A549 (cell line): ENCODE data around the gene C3orf62. TPM values are rescaled to one million over a fixed set of nuclear protein-coding genes. Genes with fewer than 3 reads are reported as not detected.

Experiments used
- ATAC-seq, 2 experiments: fragments of 200-7000 bp in 1 of 2; fragments of >200 bp in 1 of 2; cut with Nextera tagmentation in 1 of 2; cut with Tn5 transposase in 1 of 2; 3 replicates each; pipeline versions ENCODE4 v1.8.0 to v1.9.1; 2018 to 2020; ENCODE audit warnings: mild to moderate bottlenecking in 1 of 2, moderate library complexity in 1 of 2
- CTCF ChIA-PET: fragments of 300-600 bp; sonication (Branson Sonifier 250); formaldehyde crosslinking; extraction: SDS; loops from one replicate; lab custom pipeline; 2021; ENCODE audit warnings: antibody characterized with exemption, inconsistent platforms; lab: Yijun Ruan, JAX
- POLR2A ChIA-PET: fragments of 350-600 bp; formaldehyde crosslinking; extraction: SDS; loops from one replicate; lab custom pipeline; 2021; ENCODE audit warnings: antibody characterized with exemption, inconsistent platforms; lab: Yijun Ruan, JAX
- DNase-seq, 2 experiments: peaks; one replicate each; pipeline versions ENCODE4 v3.0.0 to v3.0.0-alpha.2; 2011 to 2016; ENCODE audit warnings: low read depth in 1 of 2, low spot score in 1 of 2
- FAIRE-seq: peaks from 2 replicates; lab custom pipeline; 2011; peaks lifted over from hg19 to GRCh38; lab: Jason Lieb, UNC
- H3K27ac ChIP-seq, 2 experiments: fragments of >200 bp; sonication (Bioruptor Twin); formaldehyde crosslinking; 3 replicates each; pipeline ENCODE4 v1.5.1; 2016 to 2017
- H3K4me1 ChIP-seq: fragments of >200 bp; sonication (Bioruptor Twin); formaldehyde crosslinking; 3 replicates; pipeline ENCODE4 v1.6.1; 2016
- H3K4me2 ChIP-seq: fragments of >200 bp; sonication (Bioruptor Twin); formaldehyde crosslinking; 3 replicates; pipeline ENCODE4 v1.6.1; 2016
- H3K4me3 ChIP-seq: fragments of >200 bp; sonication (Bioruptor Twin); formaldehyde crosslinking; 3 replicates; pipeline ENCODE4 v1.5.1; 2016
- H3K9me3 ChIP-seq: fragments of >200 bp; sonication (Bioruptor Twin); formaldehyde crosslinking; 3 replicates; pipeline ENCODE4 v1.6.1; 2016
- BHLHE40 ChIP-seq: IDR thresholded peaks from 2 replicates; pipeline ENCODE4 v1.6.1; 2012; ENCODE audit warnings: low read depth, low read length, inconsistent platforms
- CBX2 ChIP-seq: fragments of 200-600 bp; sonication (generic); IDR thresholded peaks from 2 replicates; pipeline ENCODE4 v1.6.1; 2016; ENCODE audit warnings: low read depth, mild to moderate bottlenecking, borderline replicate concordance
- CHD2 ChIP-seq: fragments of 150-350 bp; IDR thresholded peaks from 2 replicates; pipeline ENCODE4 v1.6.1; 2014; ENCODE audit warnings: low read length; ENCODE audit not compliant: partially characterized antibody
- FOSB ChIP-seq: fragments of 250-450 bp; sonication (Bioruptor Pico); IDR thresholded peaks from 2 replicates; pipeline ENCODE4 v1.5.0; 2020; ENCODE audit warnings: mild to moderate bottlenecking, moderate library complexity
- FOSL2 ChIP-seq, 2 experiments: fragments of 450-650 bp in 1 of 2; fragments of >200 bp in 1 of 2; sonication (Bioruptor Twin) in 1 of 2; formaldehyde crosslinking; IDR thresholded peaks; 2 replicates each; pipeline versions ENCODE4 v1.5.0 to v1.6.1; 2016 to 2020; ENCODE audit warnings: mild to moderate bottlenecking in 1 of 2, moderate library complexity in 1 of 2
- FOXS1 ChIP-seq: fragments of 250-450 bp; sonication (Bioruptor Pico); IDR thresholded peaks from 2 replicates; pipeline ENCODE4 v1.5.0; 2020; ENCODE audit warnings: mild to moderate bottlenecking, moderate library complexity
- GATA3 ChIP-seq: IDR thresholded peaks from 2 replicates; pipeline ENCODE4 v1.6.1; 2012; ENCODE audit warnings: borderline replicate concordance
- HEYL ChIP-seq: fragments of 250-450 bp; sonication (Bioruptor Pico); IDR thresholded peaks from 2 replicates; pipeline ENCODE4 v1.8.0; 2021; ENCODE audit warnings: mild to moderate bottlenecking, moderate library complexity
- HMGXB4 ChIP-seq: fragments of 250-450 bp; sonication (Bioruptor Pico); IDR thresholded peaks from 2 replicates; pipeline ENCODE4 v1.5.0; 2021; ENCODE audit warnings: mild to moderate bottlenecking, moderate library complexity, borderline replicate concordance
- HOXA7 ChIP-seq: fragments of 250-450 bp; sonication (Bioruptor Pico); IDR thresholded peaks from 2 replicates; pipeline ENCODE4 v1.5.0; 2020; ENCODE audit warnings: mild to moderate bottlenecking, moderate library complexity
- HOXB13 ChIP-seq: fragments of 250-450 bp; sonication (Bioruptor Pico); IDR thresholded peaks from 2 replicates; pipeline ENCODE4 v1.5.0; 2020; ENCODE audit warnings: low read depth, mild to moderate bottlenecking, moderate library complexity
- JUNB ChIP-seq: fragments of >200 bp; sonication (Bioruptor Twin); formaldehyde crosslinking; IDR thresholded peaks from 2 replicates; pipeline ENCODE4 v1.6.1; 2016
- KDM1A ChIP-seq: fragments of 200-600 bp; sonication (generic); IDR thresholded peaks from 2 replicates; pipeline ENCODE4 v1.6.1; 2016; ENCODE audit warnings: low read depth, mild to moderate bottlenecking
- MAZ ChIP-seq: fragments of 150-350 bp; IDR thresholded peaks from 2 replicates; pipeline ENCODE4 v1.6.1; 2014; ENCODE audit warnings: antibody characterized with exemption, low read depth, low read length, borderline replicate concordance
- NR3C1 ChIP-seq: fragments of >200 bp; sonication (Bioruptor Twin); formaldehyde crosslinking; IDR thresholded peaks from 3 replicates; pipeline ENCODE4 v1.6.1; 2017
- POLR2A ChIP-seq: IDR thresholded peaks from 2 replicates; pipeline ENCODE4 v1.6.1; 2012; ENCODE audit warnings: mild to moderate bottlenecking, low read length
- POLR2AphosphoS2 ChIP-seq: conservative IDR thresholded peaks from 2 replicates; pipeline ENCODE4 v1.6.1; 2012; ENCODE audit warnings: low read length, improper control_type of control experiment, inconsistent platforms
- RAD21 ChIP-seq, 2 experiments: fragments of >200 bp in 1 of 2; sonication (Bioruptor Twin) in 1 of 2; formaldehyde crosslinking in 1 of 2; IDR thresholded peaks in 1 of 2; conservative IDR thresholded peaks in 1 of 2; 2 replicates in 1 of 2; 3 replicates in 1 of 2; pipeline ENCODE4 v1.6.1; 2012 to 2018; ENCODE audit warnings: inconsistent platforms in 1 of 2
- RARB ChIP-seq: fragments of 250-450 bp; sonication (Bioruptor Pico); IDR thresholded peaks from 2 replicates; pipeline ENCODE4 v1.8.0; 2021; ENCODE audit warnings: mild to moderate bottlenecking, moderate library complexity
- RCOR1 ChIP-seq: fragments of 150-350 bp; IDR thresholded peaks from 2 replicates; pipeline ENCODE4 v1.6.1; 2014; ENCODE audit warnings: antibody characterized with exemption, low read length, low read depth
- TFCP2L1 ChIP-seq: fragments of 250-450 bp; sonication (Bioruptor Pico); IDR thresholded peaks from 2 replicates; pipeline ENCODE4 v1.5.0; 2021; ENCODE audit warnings: mild to moderate bottlenecking
- TP53 ChIP-seq: fragments of 250-450 bp; sonication (Bioruptor Pico); IDR thresholded peaks from 2 replicates; pipeline ENCODE4 v1.5.0; 2021; ENCODE audit warnings: mild to moderate bottlenecking, moderate library complexity
- ZC3H11A ChIP-seq: fragments of 450-650 bp; IDR thresholded peaks from 2 replicates; pipeline ENCODE4 v1.6.1; 2014; ENCODE audit warnings: antibody characterized with exemption, mild to moderate bottlenecking
- ZNF302 ChIP-seq: fragments of 250-450 bp; sonication (Bioruptor Pico); IDR thresholded peaks from 2 replicates; pipeline ENCODE4 v1.9.0; 2021; ENCODE audit warnings: inconsistent platforms, mild to moderate bottlenecking, moderate library complexity
- ZSCAN20 ChIP-seq: fragments of 250-450 bp; sonication (Bioruptor Pico); IDR thresholded peaks from 2 replicates; pipeline ENCODE4 v1.8.0; 2022; ENCODE audit warnings: mild to moderate bottlenecking, moderate library complexity
- WGBS: methylation state at CpG from one replicate; pipeline ENCODE4 v1.1.6; 2017; ENCODE audit errors: missing lambda C conversion rate; 5-methylcytosine and 5-hydroxymethylcytosine counted together
- polyA plus RNA-seq, 4 experiments: library from polyadenylated mRNA; depleted of rRNA in 3 of 4; stranded (reverse); fragments of >200 nt; fragmentation: RNase III in 1 of 4; extraction: RNeasy Plus Mini Kit Qiagen cat#74134 plus additional on column Dnase treatment in 1 of 4; gene quantifications; 2 replicates in 3 of 4; 3 replicates in 1 of 4; pipeline ENCODE4 v1.2.3, GENCODE V29; 2011 to 2017
- TF ChIP-seq, protein P1 (sequence below): fragments of 450-650 bp; IDR thresholded peaks from 2 replicates; pipeline ENCODE4 v1.6.1; 2014; ENCODE audit warnings: antibody characterized with exemption
- TF ChIP-seq, protein P2 (sequence below): fragments of 150-350 bp; IDR thresholded peaks from 2 replicates; pipeline ENCODE4 v1.6.1; 2014; ENCODE audit warnings: low read depth, mild to moderate bottlenecking, low read length
- TF ChIP-seq, protein P3 (sequence below): IDR thresholded peaks from 2 replicates; pipeline ENCODE4 v1.6.1; 2012
- TF ChIP-seq, protein P4 (sequence below): fragments of >200 bp; sonication (Bioruptor Twin); formaldehyde crosslinking; IDR thresholded peaks from 3 replicates; pipeline ENCODE4 v1.6.1; 2016

C3orf62 gene
- polyA plus RNA-seq, 2 of the 4 experiments (the other 2 are of a cell fraction), result 1.5 to 2.0 TPM

- TF ChIP-seq BHLHE40 (no peak), RARB (CRISPR knock-in tag) (no peak), CBX2 (no peak), FOSB (CRISPR knock-in tag) (no peak), NR3C1 (no peak)
- TF ChIP-seq, protein P1, sequence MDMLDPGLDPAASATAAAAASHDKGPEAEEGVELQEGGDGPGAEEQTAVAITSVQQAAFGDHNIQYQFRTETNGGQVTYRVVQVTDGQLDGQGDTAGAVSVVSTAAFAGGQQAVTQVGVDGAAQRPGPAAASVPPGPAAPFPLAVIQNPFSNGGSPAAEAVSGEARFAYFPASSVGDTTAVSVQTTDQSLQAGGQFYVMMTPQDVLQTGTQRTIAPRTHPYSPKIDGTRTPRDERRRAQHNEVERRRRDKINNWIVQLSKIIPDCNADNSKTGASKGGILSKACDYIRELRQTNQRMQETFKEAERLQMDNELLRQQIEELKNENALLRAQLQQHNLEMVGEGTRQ, result no peak
These were observed 28.6 kb upstream of the C3orf62 start (continued) for GRCh38 chr3:49305608-49306007.

- ATAC-seq (no peak), FAIRE-seq (no peak)
- no peak overlapping the region for H3K4me3 ChIP-seq
- H3K9me3 ChIP-seq, result no peaks in the 10 kb centered on the region
- no peak overlapping the region for H3K4me2 ChIP-seq
- H3K4me1 ChIP-seq, result peaks cover 9% of the 10 kb centered on the region; the same call in 2 of the 3 replicates
- ChIA-PET POLR2A (no interaction called here), CTCF (interaction anchor here (1.1 to 2.6 kb wide), 2 partner anchors 10 to 132 kb away, joined by 5 to 11 read pairs; partner anchors contain the start of gene KLHDC8B)
- TF ChIP-seq TFCP2L1 (CRISPR knock-in tag) (no peak), RAD21 (conservative IDR thresholded peaks at IDR 0.05 in 1 of 2, IDR thresholded peaks at IDR 0.05 in 1 of 2) (no peak), HMGXB4 (CRISPR knock-in tag) (no peak), FOSL2 (IDR thresholded peaks at IDR 0.05) (no peak), FOSL2 (CRISPR knock-in tag; IDR thresholded peaks at IDR 0.05) (no peak), NR3C1 (no peak), GATA3 (no peak), ZSCAN20 (CRISPR knock-in tag) (no peak), BHLHE40 (no peak), CHD2 (no peak), HOXB13 (CRISPR knock-in tag) (no peak)
- TF ChIP-seq, protein P2, sequence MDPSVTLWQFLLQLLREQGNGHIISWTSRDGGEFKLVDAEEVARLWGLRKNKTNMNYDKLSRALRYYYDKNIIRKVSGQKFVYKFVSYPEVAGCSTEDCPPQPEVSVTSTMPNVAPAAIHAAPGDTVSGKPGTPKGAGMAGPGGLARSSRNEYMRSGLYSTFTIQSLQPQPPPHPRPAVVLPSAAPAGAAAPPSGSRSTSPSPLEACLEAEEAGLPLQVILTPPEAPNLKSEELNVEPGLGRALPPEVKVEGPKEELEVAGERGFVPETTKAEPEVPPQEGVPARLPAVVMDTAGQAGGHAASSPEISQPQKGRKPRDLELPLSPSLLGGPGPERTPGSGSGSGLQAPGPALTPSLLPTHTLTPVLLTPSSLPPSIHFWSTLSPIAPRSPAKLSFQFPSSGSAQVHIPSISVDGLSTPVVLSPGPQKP, result no peak
- TF ChIP-seq, protein P3, sequence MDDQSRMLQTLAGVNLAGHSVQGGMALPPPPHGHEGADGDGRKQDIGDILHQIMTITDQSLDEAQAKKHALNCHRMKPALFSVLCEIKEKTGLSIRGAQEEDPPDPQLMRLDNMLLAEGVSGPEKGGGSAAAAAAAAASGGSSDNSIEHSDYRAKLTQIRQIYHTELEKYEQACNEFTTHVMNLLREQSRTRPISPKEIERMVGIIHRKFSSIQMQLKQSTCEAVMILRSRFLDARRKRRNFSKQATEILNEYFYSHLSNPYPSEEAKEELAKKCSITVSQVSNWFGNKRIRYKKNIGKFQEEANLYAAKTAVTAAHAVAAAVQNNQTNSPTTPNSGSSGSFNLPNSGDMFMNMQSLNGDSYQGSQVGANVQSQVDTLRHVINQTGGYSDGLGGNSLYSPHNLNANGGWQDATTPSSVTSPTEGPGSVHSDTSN, result no peak
- TF ChIP-seq, all 56 proteins: peak for 0
- WGBS, result 80% methylated on average over 1 of the region's 1 CpG
- no peak for DNase-seq
- no peak overlapping the region for H3K27ac ChIP-seq
These were observed 25.6 kb upstream of the C3orf62 start for GRCh38 chr3:49302613-49303012.

- H3K4me3 ChIP-seq, result no peak overlapping the region
- H3K4me1 ChIP-seq, result peaks cover 14% of the 10 kb centered on the region; the same call in 2 of the 3 replicates
- no peak overlapping the region for H3K27ac ChIP-seq
- no peak overlapping the region for H3K4me2 ChIP-seq
- DNase-seq (no peak), FAIRE-seq (no peak), ATAC-seq (no peak)
- CTCF ChIA-PET, result interaction anchor here (0.6 to 1.3 kb wide), 3 partner anchors 11 to 169 kb away, joined by 3 read pairs; partner anchors contain the start of gene DAG1
- POLR2A ChIA-PET, result no interaction called here
- no peaks in the 10 kb centered on the region for H3K9me3 ChIP-seq
- WGBS, result 94% methylated on average over 3 of the region's 3 CpGs
- TF ChIP-seq HEYL (no peak), POLR2A (no peak), ZNF302 (CRISPR knock-in tag) (no peak), RCOR1 (no peak), ZC3H11A (no peak), TP53 (CRISPR knock-in tag) (no peak), MAZ (no peak), KDM1A (no peak), JUNB (no peak), HOXA7 (CRISPR knock-in tag) (no peak), POLR2AphosphoS2 (no peak), FOXS1 (CRISPR knock-in tag) (no peak)
- TF ChIP-seq, protein P4, sequence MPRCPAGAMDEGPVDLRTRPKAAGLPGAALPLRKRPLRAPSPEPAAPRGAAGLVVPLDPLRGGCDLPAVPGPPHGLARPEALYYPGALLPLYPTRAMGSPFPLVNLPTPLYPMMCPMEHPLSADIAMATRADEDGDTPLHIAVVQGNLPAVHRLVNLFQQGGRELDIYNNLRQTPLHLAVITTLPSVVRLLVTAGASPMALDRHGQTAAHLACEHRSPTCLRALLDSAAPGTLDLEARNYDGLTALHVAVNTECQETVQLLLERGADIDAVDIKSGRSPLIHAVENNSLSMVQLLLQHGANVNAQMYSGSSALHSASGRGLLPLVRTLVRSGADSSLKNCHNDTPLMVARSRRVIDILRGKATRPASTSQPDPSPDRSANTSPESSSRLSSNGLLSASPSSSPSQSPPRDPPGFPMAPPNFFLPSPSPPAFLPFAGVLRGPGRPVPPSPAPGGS, result no peak
- TF ChIP-seq, protein P2, result no peak
These were observed 23.6 kb upstream of the C3orf62 start for GRCh38 chr3:49300595-49300994.
